DMS 273 treated with DMSO at 0.1 percent for 48 hours (cell line): Measurements from ENCODE around the gene GAPVD1.
"Not testable (repeated sequence)": the region's sequence is repeated elsewhere in the genome, so short reads cannot be mapped to it uniquely, and the experiment has no call there.

Source experiments
- DNase-seq: peaks from one replicate; lab custom pipeline; 2025; lab: John Stamatoyannopoulos, UW

GAPVD1 gene

GRCh38 chr9:125374443-125375309, 113.0 kb downstream of the GAPVD1 start:
- no peak for DNase-seq

- DNase-seq, result no peak
These were observed 114.2 kb downstream of the GAPVD1 start for GRCh38 chr9:125375820-125376219.

GRCh38 chr9:125376261-125377226, 114.9 kb downstream of the GAPVD1 start:
- no peak for DNase-seq

- no peak for DNase-seq
These were observed 116.1 kb downstream of the GAPVD1 start for GRCh38 chr9:125377584-125378250.

- DNase-seq, result no peak
These were observed 117.2 kb downstream of the GAPVD1 start for GRCh38 chr9:125378778-125379177.

GRCh38 chr9:125379208-125379607, 117.6 kb downstream of the GAPVD1 start:
- DNase-seq, result no peak

- no peak for DNase-seq
These were observed 118.8 kb downstream of the GAPVD1 start for GRCh38 chr9:125380406-125380805.

- DNase-seq, result no peak
These were observed 126.4 kb downstream of the GAPVD1 start for GRCh38 chr9:125387861-125388524.

GRCh38 chr9:125388978-125389377, 127.4 kb downstream of the GAPVD1 start:
- DNase-seq, result no peak

GRCh38 chr9:125391704-125392103, 130.1 kb downstream of the GAPVD1 start:
- DNase-seq, result no peak

- no peak for DNase-seq
These were observed 131.8 kb downstream of the GAPVD1 start for GRCh38 chr9:125393426-125393825.

GRCh38 chr9:125396799-125397198, 135.2 kb downstream of the GAPVD1 start:
- no peak for DNase-seq

- DNase-seq, result no peak
These were observed 136.1 kb downstream of the GAPVD1 start for GRCh38 chr9:125397736-125398135.

- no peak for DNase-seq
These were observed 136.6 kb downstream of the GAPVD1 start for GRCh38 chr9:125398243-125398642.

GRCh38 chr9:125399165-125399564, 137.5 kb downstream of the GAPVD1 start:
- DNase-seq, result no peak

- DNase-seq, result no peak
These were observed 138.0 kb downstream of the GAPVD1 start for GRCh38 chr9:125399666-125400065.

GRCh38 chr9:125400232-125400631, 138.6 kb downstream of the GAPVD1 start:
- not testable (repeated sequence) for DNase-seq

- peak; percentile 28 for DNase-seq
These were observed 139.4 kb downstream of the GAPVD1 start for GRCh38 chr9:125400725-125401716.

- no peak for DNase-seq
These were observed 143.1 kb downstream of the GAPVD1 start for GRCh38 chr9:125404733-125405132.
